Mesendoderm (in vitro differentiated cells): ENCODE results near the gene NHERF1.

Source experiments
- DNase-seq: peaks from one replicate; pipeline ENCODE4 v3.0.0; 2013
- H2AK5ac ChIP-seq: 2 replicates; pipeline ENCODE4 v1.6.1; 2013; ENCODE audit warnings: low read length, inconsistent platforms
- H2BK120ac ChIP-seq: 2 replicates; pipeline ENCODE4 v1.6.1; 2013; ENCODE audit warnings: low read depth, mild to moderate bottlenecking, low read length, moderate library complexity, mixed read lengths
- H2BK15ac ChIP-seq: replicated peaks from 2 replicates; pipeline ENCODE4 v1.6.1; 2013; ENCODE audit warnings: low read depth, mild to moderate bottlenecking, moderate library complexity
- H2BK5ac ChIP-seq: 2 replicates; pipeline ENCODE4 v1.6.1; 2013; ENCODE audit warnings: low read length, inconsistent platforms
- H3K18ac ChIP-seq: 2 replicates; pipeline ENCODE4 v1.6.1; 2013; ENCODE audit warnings: mild to moderate bottlenecking, low read length, mixed read lengths
- H3K23ac ChIP-seq: one replicate; pipeline ENCODE4 v1.6.1; 2013; ENCODE audit warnings: low read length
- H3K27ac ChIP-seq: 2 replicates; pipeline ENCODE4 v1.5.1; 2013; ENCODE audit warnings: low read depth, mild to moderate bottlenecking, inconsistent platforms, low read length, moderate library complexity
- H3K27me3 ChIP-seq: 2 replicates; pipeline ENCODE4 v1.6.1; 2013; ENCODE audit warnings: low read length, control low read depth, mild to moderate bottlenecking, inconsistent platforms; ENCODE audit not compliant: insufficient read depth, poor library complexity
- H3K36me3 ChIP-seq: 2 replicates; pipeline ENCODE4 v1.6.1; 2013; ENCODE audit warnings: low read length, inconsistent platforms; ENCODE audit not compliant: control insufficient read depth, insufficient read depth
- H3K4ac ChIP-seq: one replicate; pipeline ENCODE4 v1.6.1; 2013; ENCODE audit warnings: low read depth, mild to moderate bottlenecking, low read length, moderate library complexity
- H3K4me1 ChIP-seq: 2 replicates; pipeline ENCODE4 v1.6.1; 2013; ENCODE audit warnings: low read depth, low read length, inconsistent platforms; ENCODE audit not compliant: control insufficient read depth
- H3K4me2 ChIP-seq: 2 replicates; pipeline ENCODE4 v1.6.1; 2013; ENCODE audit warnings: low read length
- H3K4me3 ChIP-seq: 2 replicates; pipeline ENCODE4 v1.5.1; 2013; ENCODE audit warnings: mild to moderate bottlenecking, low read length
- H3K56ac ChIP-seq: one replicate; pipeline ENCODE4 v1.6.1; 2013; ENCODE audit warnings: low read length
- H3K79me1 ChIP-seq: 2 replicates; pipeline ENCODE4 v1.6.1; 2013; ENCODE audit warnings: low read length, inconsistent platforms
- H3K79me2 ChIP-seq: 2 replicates; pipeline ENCODE4 v1.6.1; 2013; ENCODE audit warnings: mild to moderate bottlenecking, low read length; ENCODE audit not compliant: control insufficient read depth, insufficient read depth
- H3K9ac ChIP-seq: 2 replicates; pipeline ENCODE4 v1.6.1; 2013; ENCODE audit warnings: low read length, inconsistent platforms
- H4K5ac ChIP-seq: one replicate; pipeline ENCODE4 v1.6.1; 2013; ENCODE audit warnings: low read length
- H4K8ac ChIP-seq: one replicate; pipeline ENCODE4 v1.6.1; 2013; ENCODE audit warnings: low read depth, mild to moderate bottlenecking, control low read depth, low read length, moderate library complexity
- WGBS: extraction: QIAGEN DNeasy Blood & Tissue Kit; methylation state at CpG from one replicate; pipeline ENCODE4 v1.1.7; 2013; ENCODE audit warnings: low lambda C conversion rate, missing lambda C conversion rate; ENCODE audit not compliant: insufficient coverage; ENCODE audit errors: extremely low coverage; 5-methylcytosine and 5-hydroxymethylcytosine counted together

Gene NHERF1

DNA sequence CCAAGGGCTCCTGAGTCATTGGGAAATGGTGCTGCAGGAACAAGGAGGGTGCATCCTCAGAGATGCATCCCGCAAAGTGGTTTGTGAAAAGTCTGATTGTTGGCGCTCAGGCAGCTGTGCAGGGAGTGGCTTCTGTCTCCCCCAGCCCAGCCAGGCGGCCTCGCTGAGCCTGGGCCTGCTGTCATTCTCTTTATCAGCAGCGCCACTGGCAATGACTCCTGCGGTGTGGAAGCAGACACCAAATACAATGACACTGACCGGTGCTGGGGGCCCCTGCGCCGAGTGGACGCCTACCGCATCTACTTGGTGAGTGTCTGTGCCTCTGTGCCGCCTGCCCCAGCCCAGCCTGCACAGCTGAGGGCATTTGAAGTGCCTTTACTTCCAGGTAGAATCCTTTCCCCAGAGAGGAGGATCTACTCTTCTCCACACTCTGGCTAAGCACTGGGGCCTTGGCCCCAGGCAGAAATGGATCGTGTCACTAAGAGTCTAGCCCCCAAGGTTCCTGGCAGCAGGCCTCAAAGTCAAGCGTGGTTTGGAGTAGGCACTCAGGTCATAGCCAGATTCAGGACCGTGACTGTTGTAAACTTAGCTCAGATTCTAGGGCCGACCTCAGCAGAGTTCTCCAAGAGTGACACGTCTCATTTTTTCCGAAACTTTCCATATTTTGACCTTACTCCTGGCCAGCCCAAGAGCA is 47.0 kb downstream of the NHERF1 start:
- Histone ChIP-seq H3K4ac (no peak overlapping the region), H3K4me2 (no peak overlapping the region), H2BK120ac (no peak overlapping the region), H3K9ac (no peak overlapping the region), H3K27ac (no peak overlapping the region), H3K27me3 (no peaks in the 10 kb centered on the region), H3K4me3 (no peak overlapping the region), H2BK15ac (no peak overlapping the region), H3K18ac (no peak overlapping the region), H4K8ac (no peak overlapping the region), H2AK5ac (no peak overlapping the region), H3K23ac (no peak overlapping the region), H3K79me2 (no peaks in the 10 kb centered on the region), H3K4me1 (no peaks in the 10 kb centered on the region), H3K79me1 (no peaks in the 10 kb centered on the region), H3K56ac (no peak overlapping the region), H2BK5ac (no peak overlapping the region), H3K36me3 (peaks cover 10% of the 10 kb centered on the region), H4K5ac (no peak overlapping the region)
- no CpG with 5 or more reads among the region's 18 CpGs for WGBS
- DNase-seq, result no peak

DNA sequence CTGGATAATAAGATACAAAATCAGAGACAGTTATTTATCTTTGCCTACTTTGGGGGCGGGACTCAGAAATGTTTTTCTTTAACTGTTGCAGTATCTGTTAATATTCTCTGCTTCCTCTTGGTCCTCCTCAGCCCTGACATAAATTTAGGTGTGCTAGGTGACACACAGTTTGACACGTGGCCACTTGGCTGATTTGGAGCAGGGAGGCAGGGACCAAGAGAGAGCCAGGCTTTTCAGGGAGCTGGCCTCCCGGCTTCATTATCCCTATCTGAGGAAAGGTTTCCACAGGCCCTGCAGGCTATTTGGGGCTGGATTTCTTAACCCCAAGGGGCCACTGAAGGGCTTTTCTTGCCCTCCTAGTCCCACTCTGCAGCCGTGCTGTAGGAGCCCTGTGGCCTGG is 47.8 kb downstream of the NHERF1 start:
- no peaks in the 10 kb centered on the region for H3K4me1 ChIP-seq
- H2BK5ac ChIP-seq, result no peak overlapping the region
- peaks cover 10% of the 10 kb centered on the region for H3K36me3 ChIP-seq
- no peak overlapping the region for H3K18ac ChIP-seq
- H3K9ac ChIP-seq, result no peak overlapping the region
- WGBS, result no CpG with 5 or more reads among the region's 4 CpGs
- H3K4me2 ChIP-seq, result no peak overlapping the region
- no peak overlapping the region for H2BK120ac ChIP-seq
- no peak overlapping the region for H3K23ac ChIP-seq
- H3K56ac ChIP-seq, result no peak overlapping the region
- no peak overlapping the region for H4K8ac ChIP-seq
- H2AK5ac ChIP-seq, result no peak overlapping the region
- no peak overlapping the region for H4K5ac ChIP-seq
- no peak overlapping the region for H3K4ac ChIP-seq
- no peak overlapping the region for H3K4me3 ChIP-seq
- no peaks in the 10 kb centered on the region for H3K27me3 ChIP-seq
- H3K27ac ChIP-seq, result no peak overlapping the region
- H2BK15ac ChIP-seq, result no peak overlapping the region
- H3K79me1 ChIP-seq, result no peaks in the 10 kb centered on the region
- no peaks in the 10 kb centered on the region for H3K79me2 ChIP-seq
- no peak for DNase-seq

DNA sequence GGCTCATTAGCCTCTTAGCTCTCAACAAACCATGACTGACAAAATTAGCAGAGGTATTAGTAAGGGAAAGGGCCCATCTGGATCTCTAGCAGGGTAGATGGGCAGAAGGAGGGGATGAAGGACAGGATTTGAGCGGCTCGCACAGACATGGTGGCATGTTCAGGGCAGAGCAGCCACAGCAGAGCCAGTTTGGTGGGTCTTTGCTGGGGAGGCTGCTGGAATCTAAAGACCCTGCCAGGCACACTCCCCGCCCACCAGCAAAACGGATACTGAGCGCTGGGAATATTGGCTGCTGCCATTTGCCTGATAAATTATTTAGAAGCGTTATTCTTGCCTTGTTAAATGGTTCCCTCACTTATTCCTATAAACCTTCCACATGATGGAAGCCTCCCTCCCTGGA is 48.4 kb downstream of the NHERF1 start:
- H4K5ac ChIP-seq, result no peak overlapping the region
- H3K4me2 ChIP-seq, result no peak overlapping the region
- H3K18ac ChIP-seq, result no peak overlapping the region
- H3K9ac ChIP-seq, result no peak overlapping the region
- H3K27me3 ChIP-seq, result no peaks in the 10 kb centered on the region
- no peak for DNase-seq
- no peaks in the 10 kb centered on the region for H3K79me1 ChIP-seq
- no peak overlapping the region for H2BK15ac ChIP-seq
- H3K36me3 ChIP-seq, result peaks cover 10% of the 10 kb centered on the region
- no peak overlapping the region for H2AK5ac ChIP-seq
- H3K56ac ChIP-seq, result no peak overlapping the region
- no peak overlapping the region for H3K4me3 ChIP-seq
- no peak overlapping the region for H3K4ac ChIP-seq
- H2BK5ac ChIP-seq, result no peak overlapping the region
- H2BK120ac ChIP-seq, result no peak overlapping the region
- H3K4me1 ChIP-seq, result no peaks in the 10 kb centered on the region
- no peak overlapping the region for H4K8ac ChIP-seq
- H3K23ac ChIP-seq, result no peak overlapping the region
- H3K27ac ChIP-seq, result no peak overlapping the region
- no peaks in the 10 kb centered on the region for H3K79me2 ChIP-seq
- WGBS, result no CpG with 5 or more reads among the region's 6 CpGs

DNA sequence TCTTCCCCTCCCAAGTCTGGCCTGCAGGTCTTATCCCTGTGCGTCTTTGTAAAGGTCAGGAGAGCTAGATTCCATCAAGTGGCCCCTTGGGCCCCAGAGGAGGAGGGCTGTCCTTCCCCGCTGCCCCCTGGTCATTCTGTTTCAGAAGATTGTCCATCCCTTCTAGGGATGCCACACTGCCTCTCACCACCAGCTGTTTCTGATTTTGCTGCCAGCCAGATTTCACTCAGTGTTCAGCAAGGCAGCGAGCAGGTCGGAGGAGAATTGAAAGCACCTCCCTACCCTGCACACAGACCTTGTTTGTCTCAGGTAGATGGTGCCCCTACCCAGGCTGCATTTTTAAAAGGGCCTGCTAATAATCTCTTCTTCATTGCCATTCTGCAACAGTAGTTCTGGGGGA is 49.4 kb downstream of the NHERF1 start:
- Histone ChIP-seq H3K9ac (no peak overlapping the region), H3K18ac (no peak overlapping the region), H3K36me3 (peaks cover 8% of the 10 kb centered on the region), H2AK5ac (no peak overlapping the region), H3K4me3 (no peak overlapping the region), H3K4me1 (no peaks in the 10 kb centered on the region), H3K27ac (no peak overlapping the region), H3K4ac (no peak overlapping the region), H3K56ac (no peak overlapping the region), H3K4me2 (no peak overlapping the region), H3K79me2 (no peaks in the 10 kb centered on the region), H4K5ac (no peak overlapping the region), H2BK5ac (no peak overlapping the region), H2BK120ac (no peak overlapping the region), H3K27me3 (no peaks in the 10 kb centered on the region), H3K23ac (no peak overlapping the region), H4K8ac (no peak overlapping the region), H2BK15ac (no peak overlapping the region), H3K79me1 (no peaks in the 10 kb centered on the region)
- WGBS, result no CpG with 5 or more reads among the region's 4 CpGs
- DNase-seq, result no peak

DNA sequence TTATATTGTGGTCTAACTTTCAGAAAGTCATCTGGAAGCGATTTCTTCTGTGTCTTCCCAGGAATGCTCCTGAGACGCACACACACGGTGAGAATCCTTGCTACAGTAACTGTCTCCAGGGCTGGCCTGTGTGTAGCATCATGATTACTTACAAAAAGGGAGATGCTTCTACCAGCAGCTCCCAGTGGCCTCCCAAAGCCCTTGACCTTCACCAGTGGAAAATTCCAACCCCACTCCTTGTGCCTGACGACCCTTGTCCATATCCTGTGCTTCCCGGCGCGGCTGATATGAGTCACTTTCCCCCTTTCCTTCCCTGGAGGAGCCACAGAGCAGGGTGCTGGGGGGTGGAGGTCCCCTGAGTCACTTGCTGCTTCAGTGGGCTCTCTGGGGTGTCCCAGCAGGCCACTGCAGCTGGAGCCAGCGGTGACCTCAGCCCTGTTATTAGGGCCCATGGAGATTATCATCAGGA is 49.8 kb downstream of the NHERF1 start:
- Histone ChIP-seq H4K5ac (no peak overlapping the region), H3K18ac (no peak overlapping the region), H3K79me1 (no peaks in the 10 kb centered on the region), H3K4me3 (no peak overlapping the region), H3K27ac (no peak overlapping the region), H2AK5ac (no peak overlapping the region), H2BK5ac (no peak overlapping the region), H3K27me3 (no peaks in the 10 kb centered on the region), H3K4ac (no peak overlapping the region), H3K4me2 (no peak overlapping the region), H4K8ac (no peak overlapping the region), H3K56ac (no peak overlapping the region), H3K4me1 (no peaks in the 10 kb centered on the region), H3K23ac (no peak overlapping the region), H3K36me3 (peaks cover 8% of the 10 kb centered on the region), H2BK120ac (no peak overlapping the region), H3K79me2 (no peaks in the 10 kb centered on the region), H3K9ac (no peak overlapping the region), H2BK15ac (no peak overlapping the region)
- no peak for DNase-seq
- WGBS, result no CpG with 5 or more reads among the region's 8 CpGs

DNA sequence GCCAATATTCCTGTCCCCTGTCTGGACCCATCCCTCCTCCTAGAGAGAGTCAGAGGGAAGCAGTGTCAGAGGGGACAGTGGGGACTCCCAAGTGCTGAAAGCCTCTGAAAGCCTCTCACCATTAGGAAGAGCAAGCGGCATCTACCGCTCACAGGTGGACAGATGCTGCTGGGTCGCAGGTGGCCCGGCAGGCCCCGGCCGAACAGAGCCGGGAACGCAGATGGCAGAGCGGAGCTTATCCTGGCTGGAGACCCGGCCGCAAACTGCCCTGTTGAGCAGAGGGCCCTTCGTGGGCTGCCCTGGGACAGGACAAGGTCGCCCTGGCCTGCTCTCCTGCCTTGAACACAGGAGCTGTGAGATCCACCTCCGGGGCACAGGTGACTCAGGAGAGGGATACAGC is 50.7 kb downstream of the NHERF1 start:
- no peak overlapping the region for H3K4me2 ChIP-seq
- no peak overlapping the region for H3K4me3 ChIP-seq
- no peak overlapping the region for H4K5ac ChIP-seq
- DNase-seq, result no peak
- no peak overlapping the region for H2BK15ac ChIP-seq
- no peak overlapping the region for H4K8ac ChIP-seq
- H3K79me2 ChIP-seq, result no peaks in the 10 kb centered on the region
- no peak overlapping the region for H3K56ac ChIP-seq
- H3K23ac ChIP-seq, result no peak overlapping the region
- no peak overlapping the region for H2BK5ac ChIP-seq
- no peaks in the 10 kb centered on the region for H3K4me1 ChIP-seq
- no peak overlapping the region for H2BK120ac ChIP-seq
- H3K36me3 ChIP-seq, result peaks cover 8% of the 10 kb centered on the region
- H3K9ac ChIP-seq, result no peak overlapping the region
- H3K27ac ChIP-seq, result no peak overlapping the region
- no peak overlapping the region for H2AK5ac ChIP-seq
- no peak overlapping the region for H3K4ac ChIP-seq
- H3K79me1 ChIP-seq, result no peaks in the 10 kb centered on the region
- no peaks in the 10 kb centered on the region for H3K27me3 ChIP-seq
- no CpG with 5 or more reads among the region's 14 CpGs for WGBS
- no peak overlapping the region for H3K18ac ChIP-seq
